AG04450 (cell line): ENCODE measurements around the gene PELO. TPM values are rescaled to one million over a fixed set of nuclear protein-coding genes. Genes with fewer than 3 reads are reported as not detected.

Experiments
- CTCF ChIA-PET: fragments of 300-600, 350-600 bp; formaldehyde crosslinking; extraction: SDS; loops from one replicate; lab custom pipeline; 2022; ENCODE audit warnings: antibody characterized with exemption, inconsistent platforms; lab: Charles Lee
- POLR2A ChIA-PET: fragments of 350-600 bp; formaldehyde crosslinking; extraction: SDS; loops from one replicate; lab custom pipeline; 2021; ENCODE audit warnings: antibody characterized with exemption, inconsistent platforms; lab: Yijun Ruan, JAX
- DNase-seq: peaks from one replicate; pipeline ENCODE4 v3.0.0-alpha.2; 2011; ENCODE audit warnings: low read depth, low spot score
- H3K27ac ChIP-seq: one replicate; pipeline ENCODE4 v1.5.1; 2012; ENCODE audit warnings: low read depth, low read length, control low read depth
- H3K27me3 ChIP-seq: one replicate; pipeline ENCODE4 v1.6.0; 2012; ENCODE audit warnings: low read length; ENCODE audit not compliant: control insufficient read depth, insufficient read depth
- H3K4me3 ChIP-seq: 2 replicates; pipeline ENCODE4 v1.5.1; 2011; ENCODE audit warnings: mild to moderate bottlenecking, low read depth, low read length, control low read depth
- H3K9me3 ChIP-seq: 2 replicates; pipeline ENCODE4 v1.5.1; 2012; ENCODE audit warnings: low read length; ENCODE audit not compliant: control insufficient read depth, insufficient read depth
- polyA plus RNA-seq: library from polyadenylated mRNA; depleted of rRNA; stranded (reverse); fragments of >200 nt; gene quantifications from 2 replicates; pipeline ENCODE4 v1.2.3, GENCODE V29; 2011
- TF ChIP-seq, protein P1 (sequence below): IDR thresholded peaks from 2 replicates; pipeline ENCODE4 v1.5.1; 2011; ENCODE audit warnings: low read depth, low read length, control low read depth, inconsistent platforms

The PELO gene
- polyA plus RNA-seq, 1 experiment = 49.4 TPM

DNA sequence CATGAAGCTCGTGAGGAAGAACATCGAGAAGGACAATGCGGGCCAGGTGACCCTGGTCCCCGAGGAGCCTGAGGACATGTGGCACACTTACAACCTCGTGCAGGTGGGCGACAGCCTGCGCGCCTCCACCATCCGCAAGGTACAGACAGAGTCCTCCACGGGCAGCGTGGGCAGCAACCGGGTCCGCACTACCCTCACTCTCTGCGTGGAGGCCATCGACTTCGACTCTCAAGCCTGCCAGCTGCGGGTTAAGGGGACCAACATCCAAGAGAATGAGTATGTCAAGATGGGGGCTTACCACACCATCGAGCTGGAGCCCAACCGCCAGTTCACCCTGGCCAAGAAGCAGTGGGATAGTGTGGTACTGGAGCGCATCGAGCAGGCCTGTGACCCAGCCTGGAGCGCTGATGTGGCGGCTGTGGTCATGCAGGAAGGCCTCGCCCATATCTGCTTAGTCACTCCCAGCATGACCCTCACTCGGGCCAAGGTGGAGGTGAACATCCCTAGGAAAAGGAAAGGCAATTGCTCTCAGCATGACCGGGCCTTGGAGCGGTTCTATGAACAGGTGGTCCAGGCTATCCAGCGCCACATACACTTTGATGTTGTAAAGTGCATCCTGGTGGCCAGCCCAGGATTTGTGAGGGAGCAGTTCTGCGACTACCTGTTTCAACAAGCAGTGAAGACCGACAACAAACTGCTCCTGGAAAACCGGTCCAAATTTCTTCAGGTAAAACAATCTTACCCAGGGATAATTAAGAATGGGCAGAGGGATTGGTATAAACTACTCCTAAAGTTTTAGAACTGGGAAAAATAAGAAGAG lies 12.9 kb downstream of the PELO start:
- CTCF ChIA-PET = interaction anchor here (0.7 to 2.6 kb wide), 4 partner anchors 10 to 148 kb away, joined by 3 to 8 read pairs (median 3); no protein-coding TSS in a partner anchor
- Histone ChIP-seq H3K27ac (peak overlapping the region; percentile 96), H3K27me3 (no peaks in the 10 kb centered on the region), H3K9me3 (no peaks in the 10 kb centered on the region), H3K4me3 (peak overlapping the region; percentile 82)
- no peak for DNase-seq
- TF ChIP-seq, protein P1, sequence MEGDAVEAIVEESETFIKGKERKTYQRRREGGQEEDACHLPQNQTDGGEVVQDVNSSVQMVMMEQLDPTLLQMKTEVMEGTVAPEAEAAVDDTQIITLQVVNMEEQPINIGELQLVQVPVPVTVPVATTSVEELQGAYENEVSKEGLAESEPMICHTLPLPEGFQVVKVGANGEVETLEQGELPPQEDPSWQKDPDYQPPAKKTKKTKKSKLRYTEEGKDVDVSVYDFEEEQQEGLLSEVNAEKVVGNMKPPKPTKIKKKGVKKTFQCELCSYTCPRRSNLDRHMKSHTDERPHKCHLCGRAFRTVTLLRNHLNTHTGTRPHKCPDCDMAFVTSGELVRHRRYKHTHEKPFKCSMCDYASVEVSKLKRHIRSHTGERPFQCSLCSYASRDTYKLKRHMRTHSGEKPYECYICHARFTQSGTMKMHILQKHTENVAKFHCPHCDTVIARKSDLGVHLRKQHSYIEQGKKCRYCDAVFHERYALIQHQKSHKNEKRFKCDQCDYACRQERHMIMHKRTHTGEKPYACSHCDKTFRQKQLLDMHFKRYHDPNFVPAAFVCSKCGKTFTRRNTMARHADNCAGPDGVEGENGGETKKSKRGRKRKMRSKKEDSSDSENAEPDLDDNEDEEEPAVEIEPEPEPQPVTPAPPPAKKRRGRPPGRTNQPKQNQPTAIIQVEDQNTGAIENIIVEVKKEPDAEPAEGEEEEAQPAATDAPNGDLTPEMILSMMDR = peak; percentile 29
- POLR2A ChIA-PET = interaction anchor here (0.6 to 2.5 kb wide), 8 partner anchors 8 to 65 kb away, joined by 3 to 17 read pairs (median 10); partner anchors contain the start of genes ITGA1 and PELO

GRCh38 chr5:52801329-52801728 lies 13.6 kb downstream of the PELO start:
- ChIA-PET POLR2A (interaction anchor here (0.6 to 1.7 kb wide), 3 partner anchors 9 to 45 kb away, joined by 3 to 4 read pairs (median 3); no protein-coding TSS in a partner anchor), CTCF (interaction anchor here (0.9 to 2.6 kb wide), 3 partner anchors 12 to 115 kb away, joined by 3 to 8 read pairs (median 3); no protein-coding TSS in a partner anchor)
- peak overlapping the region; percentile 96 for H3K27ac ChIP-seq
- no peaks in the 10 kb centered on the region for H3K9me3 ChIP-seq
- no peaks in the 10 kb centered on the region for H3K27me3 ChIP-seq
- peak overlapping the region; percentile 82 for H3K4me3 ChIP-seq
- DNase-seq = no peak
- TF ChIP-seq, protein P1 = no peak

DNA sequence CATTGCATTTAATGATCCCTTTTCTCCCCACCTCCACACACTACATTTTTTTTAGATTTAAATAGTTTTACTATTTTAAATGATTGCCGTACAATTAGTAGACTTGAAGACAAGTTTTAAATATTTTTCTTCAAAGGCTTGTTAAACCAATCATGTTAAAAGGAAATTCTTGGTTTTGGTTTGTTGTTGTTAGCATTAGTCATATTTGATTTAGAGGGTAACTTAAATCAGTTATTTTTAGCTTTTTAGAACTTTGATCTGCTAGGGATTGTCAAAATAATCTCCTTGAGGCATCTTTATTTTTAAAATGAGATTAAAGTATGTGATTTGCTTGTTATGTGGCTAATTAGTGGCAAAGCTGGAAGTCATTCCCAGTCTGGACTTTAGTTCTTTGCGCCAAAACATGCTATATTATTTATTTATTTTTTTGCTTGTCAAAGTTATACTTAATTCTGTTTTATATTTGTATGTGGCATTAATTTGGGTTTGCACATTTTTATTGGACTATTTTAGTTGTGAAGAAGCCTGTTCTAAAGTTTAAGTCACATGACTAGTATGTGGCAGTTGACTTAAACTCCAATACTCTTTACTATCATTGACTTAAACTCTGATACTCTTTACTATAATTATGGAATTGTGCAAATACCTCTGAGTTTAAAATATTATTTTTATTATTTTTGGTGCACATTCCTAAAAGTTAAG lies 14.7 kb downstream of the PELO start:
- TF ChIP-seq, protein P1 = no peak
- Histone ChIP-seq H3K27ac (no peak overlapping the region), H3K4me3 (peak overlapping the region; percentile 82), H3K9me3 (no peaks in the 10 kb centered on the region), H3K27me3 (no peaks in the 10 kb centered on the region)
- DNase-seq = no peak
- ChIA-PET CTCF (interaction anchor here (0.9 to 2.6 kb wide), 3 partner anchors 13 to 114 kb away, joined by 3 to 8 read pairs (median 3); no protein-coding TSS in a partner anchor), POLR2A (interaction anchor here (1.7 kb wide), 1 partner anchor 38 kb away, joined by 3 read pairs; no protein-coding TSS in a partner anchor)

- DNase-seq = no peak
- no peaks in the 10 kb centered on the region for H3K27me3 ChIP-seq
- CTCF ChIA-PET = interaction anchor here (0.7 to 2.6 kb wide), 2 partner anchors 113 kb away, joined by 3 to 8 read pairs; no protein-coding TSS in a partner anchor
- peak overlapping the region; percentile 82 for H3K4me3 ChIP-seq
- TF ChIP-seq, protein P1 = no peak
- POLR2A ChIA-PET = no interaction called here
- no peaks in the 10 kb centered on the region for H3K9me3 ChIP-seq
- no peak overlapping the region for H3K27ac ChIP-seq
Observed at GRCh38 chr5:52802974-52803336, 15.2 kb downstream of the PELO start.
